GM12878 (cell line): ENCODE results near the gene HPX. TPM values are rescaled to one million over a fixed set of nuclear protein-coding genes. Genes with fewer than 3 reads are reported as not detected.

ENCODE experiments used
- ATAC-seq: fragments of 200-7000 bp; cut with Tn5 transposase; 3 replicates; pipeline ENCODE4 v1.9.1; 2020; ENCODE audit warnings: mild to moderate bottlenecking, moderate library complexity
- BruUV-seq: library from RNA; stranded (reverse); fragments of 400-500 nt; replicated peaks from 2 replicates; lab custom pipeline; 2021; lab: Mats Ljungman, UMichigan
- CTCF ChIA-PET: fragments of 300-600 bp; sonication (Branson Sonifier 250); formaldehyde crosslinking; extraction: SDS; loops from one replicate; lab custom pipeline; 2021; ENCODE audit warnings: inconsistent platforms; lab: Yijun Ruan, JAX
- POLR2A ChIA-PET: fragments of 350-600 bp; formaldehyde crosslinking; extraction: SDS; loops from one replicate; lab custom pipeline; 2021; ENCODE audit warnings: inconsistent platforms; lab: Charles Lee
- RAD21 ChIA-PET: fragments of 300-600 bp; sonication (Branson Sonifier 250); formaldehyde crosslinking; loops from one replicate; lab custom pipeline; 2023; ENCODE audit warnings: antibody characterized with exemption; ENCODE audit not compliant: unreplicated experiment; lab: Charles Lee
- SMC1A ChIA-PET: fragments of 300-600 bp; sonication (Branson Sonifier 250); formaldehyde crosslinking; loops from one replicate; lab custom pipeline; 2023; ENCODE audit not compliant: unreplicated experiment, uncharacterized antibody; lab: Charles Lee
- DNase-seq: peaks from one replicate; pipeline ENCODE4 v3.0.0-alpha.2; 2011; ENCODE audit warnings: low read depth, low spot score
- FAIRE-seq: peaks from 3 replicates; lab custom pipeline; 2011; peaks lifted over from hg19 to GRCh38; lab: Jason Lieb, UNC
- H2AFZ ChIP-seq: 2 replicates; pipeline ENCODE4 v1.6.0; 2011; ENCODE audit warnings: low read depth, low read length, control low read depth; ENCODE audit not compliant: control insufficient read depth
- H3K27ac ChIP-seq: 2 replicates; pipeline ENCODE4 v1.5.1; 2011; ENCODE audit warnings: control low read depth; ENCODE audit not compliant: control insufficient read depth, insufficient read depth
- H3K27me3 ChIP-seq, 2 experiments: replicated peaks in 1 of 2; 2 replicates each; pipeline versions ENCODE4 v1.6.0 to v1.6.1; 2011; ENCODE audit warnings: low read length in 1 of 2; ENCODE audit not compliant: control insufficient read depth in 2 of 2, insufficient read depth in 2 of 2
- H3K36me3 ChIP-seq, 2 experiments: 2 replicates each; pipeline ENCODE4 v1.5.1; 2011; ENCODE audit warnings: low read length in 1 of 2; ENCODE audit not compliant: control insufficient read depth in 2 of 2, insufficient read depth in 2 of 2
- H3K4me1 ChIP-seq: 2 replicates; pipeline ENCODE4 v1.6.1; 2011; ENCODE audit warnings: mild to moderate bottlenecking, low read length, moderate library complexity, mixed read lengths; ENCODE audit not compliant: control insufficient read depth, insufficient read depth
- H3K4me2 ChIP-seq: 2 replicates; pipeline ENCODE4 v1.6.0; 2011; ENCODE audit warnings: control low read depth; ENCODE audit not compliant: control insufficient read depth, insufficient read depth
- H3K4me3 ChIP-seq: fragments of 200-600 bp; sonication (generic); 2 replicates; pipeline ENCODE4 v1.5.1; 2016
- H3K79me2 ChIP-seq: 2 replicates; pipeline ENCODE4 v1.6.0; 2011; ENCODE audit warnings: low read length; ENCODE audit not compliant: control insufficient read depth, insufficient read depth
- H3K9ac ChIP-seq: 2 replicates; pipeline ENCODE4 v1.8.0; 2011; ENCODE audit warnings: low read length, control low read depth, mixed read lengths; ENCODE audit not compliant: control insufficient read depth, insufficient read depth
- H3K9me3 ChIP-seq: replicated peaks from 3 replicates; pipeline ENCODE4 v1.5.1; 2011; ENCODE audit warnings: mild to moderate bottlenecking, low read length; ENCODE audit not compliant: control insufficient read depth, insufficient read depth
- H4K20me1 ChIP-seq: 2 replicates; pipeline ENCODE4 v1.6.0; 2011; ENCODE audit not compliant: control insufficient read depth, insufficient read depth
- CBX5 ChIP-seq: sonication (generic); IDR thresholded peaks from 2 replicates; pipeline ENCODE4 v1.6.1; 2016; ENCODE audit warnings: low read depth, moderate library complexity, mild to moderate bottlenecking, inconsistent platforms
- ETV6 ChIP-seq, 2 experiments: fragments of 450-650 bp in 1 of 2; IDR thresholded peaks in 1 of 2; conservative IDR thresholded peaks in 1 of 2; 2 replicates each; pipeline ENCODE4 v1.6.1; 2014; ENCODE audit warnings: antibody characterized with exemption in 1 of 2, borderline replicate concordance in 1 of 2, low read depth in 1 of 2, mild to moderate bottlenecking in 1 of 2, moderate library complexity in 1 of 2
- RFX5 ChIP-seq: IDR thresholded peaks from 2 replicates; pipeline ENCODE4 v1.6.1; 2011; ENCODE audit warnings: low read depth, low read length, improper control_type of control experiment
- WGBS: methylation state at CpG from one replicate; pipeline ENCODE4 v1.1.6; 2016; ENCODE audit warnings: low lambda C conversion rate; ENCODE audit not compliant: insufficient replicate concordance, insufficient coverage; ENCODE audit errors: missing lambda C conversion rate; 5-methylcytosine and 5-hydroxymethylcytosine counted together
- in situ Hi-C: fragments of 300-500 bp; cut with MboI; formaldehyde crosslinking; loops from 9 replicates; pipeline ENCODE4 v1.14.3; 2018; ENCODE audit warnings: mixed read lengths
- intact Hi-C: fragments of 100-400 bp; cut with micrococcal nuclease; formaldehyde crosslinking; loops from one replicate; pipeline ENCODE4 v1.14.2; 2022; ENCODE audit not compliant: unreplicated experiment
- polyA plus RNA-seq, 11 experiments: library from polyadenylated mRNA; depleted of rRNA in 4 of 11; unstranded in 6 of 11; stranded (reverse) in 5 of 11; fragments of >200 nt; fragmentation: Nextera tagmentation in 4 of 11; fragmentation: Illumina TruSeq in 1 of 11; extraction: Ambion mirVana in 4 of 11; extraction: Trizol in 1 of 11; gene quantifications; 1 replicate in 1 of 11; 2 replicates in 10 of 11; pipeline versions ENCODE4 v1.2.1 to v1.2.3, GENCODE V29; 2011 to 2016; ENCODE audit warnings: inconsistent platforms in 2 of 11, missing spikeins in 2 of 11, low read depth in 1 of 11
- total RNA-seq, 4 experiments: library from RNA; depleted of rRNA in 3 of 4; stranded (reverse); fragments of >200 nt in 3 of 4; fragmentation: Illumina TruSeq in 1 of 4; extraction: Trizol in 1 of 4; gene quantifications; 2 replicates each; pipeline versions ENCODE4 v1.2.1 to v1.2.3, GENCODE V29; 2013 to 2021
- TF ChIP-seq, protein P1 (sequence below): fragments of 450-650 bp; IDR thresholded peaks from 2 replicates; pipeline ENCODE4 v1.6.1; 2017; ENCODE audit warnings: low read depth, mild to moderate bottlenecking, moderate library complexity
- TF ChIP-seq, protein P2 (sequence below): fragments of 450-650 bp; IDR thresholded peaks from 2 replicates; pipeline ENCODE4 v1.6.1; 2018; ENCODE audit warnings: mild to moderate bottlenecking, low read depth, moderate library complexity; ENCODE audit not compliant: partially characterized antibody
- TF ChIP-seq, protein P3 (sequence below): IDR thresholded peaks from 2 replicates; pipeline ENCODE4 v1.6.1; 2012; ENCODE audit warnings: low read depth, low read length, improper control_type of control experiment
- TF ChIP-seq, protein P4 (sequence below): IDR thresholded peaks from 2 replicates; pipeline ENCODE4 v1.6.1; 2011; ENCODE audit warnings: mild to moderate bottlenecking, low read depth, low read length, moderate library complexity; ENCODE audit not compliant: insufficient replicate concordance

Gene HPX
- total and polyA plus RNA-seq, 10 of the 15 experiments (the other 5 are each of a cell fraction or from before 2014, with no cell fraction given): 0.08 to 1.7 (median 0.18) TPM; not detected in 1

DNA sequence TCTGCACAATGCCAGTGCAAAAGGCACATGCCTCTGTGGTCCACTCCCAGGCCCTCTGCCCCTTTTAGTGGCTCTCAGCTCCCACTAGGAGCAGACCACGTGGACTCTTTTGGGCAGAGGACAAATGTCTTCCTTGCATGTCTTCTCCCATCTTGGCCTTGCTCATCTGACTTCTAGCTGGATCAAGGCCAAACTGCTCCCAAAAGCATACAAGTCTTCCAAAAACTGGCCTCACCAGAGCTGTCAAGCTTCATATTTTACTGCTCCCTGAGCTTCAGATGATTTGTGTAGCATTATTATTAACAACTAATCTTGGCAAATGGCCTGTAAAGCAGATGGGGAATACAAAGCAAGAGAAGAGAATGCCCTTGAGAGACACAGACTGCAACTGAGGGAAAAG, 43.6 kb downstream of the HPX start:
- ATAC-seq (no peak), DNase-seq (no peak), FAIRE-seq (no peak)
- POLR2A ChIA-PET: no interaction called here
- peaks cover 8% of the 10 kb centered on the region for H3K4me1 ChIP-seq
- H3K27me3 ChIP-seq: no peaks in the 10 kb centered on the region
- in situ Hi-C loops: no loop called here
- H3K9ac ChIP-seq: no peak overlapping the region
- no peaks in the 10 kb centered on the region for H3K9me3 ChIP-seq
- RAD21 ChIA-PET: interaction anchor here (1.2 kb wide), 1 partner anchor 18 kb away, joined by 3 read pairs; no protein-coding TSS in a partner anchor
- intact Hi-C loops: no loop called here
- SMC1A ChIA-PET: no interaction called here
- WGBS: 7% methylated on average over 1 of the region's 1 CpG
- H3K4me3 ChIP-seq: no peak overlapping the region
- no peak overlapping the region for H3K27ac ChIP-seq
- no peaks in the 10 kb centered on the region for H4K20me1 ChIP-seq
- no peaks in the 10 kb centered on the region for H3K36me3 ChIP-seq
- BruUV-seq: no TSS peak
- no peak overlapping the region for H2AFZ ChIP-seq
- TF ChIP-seq, protein P1, sequence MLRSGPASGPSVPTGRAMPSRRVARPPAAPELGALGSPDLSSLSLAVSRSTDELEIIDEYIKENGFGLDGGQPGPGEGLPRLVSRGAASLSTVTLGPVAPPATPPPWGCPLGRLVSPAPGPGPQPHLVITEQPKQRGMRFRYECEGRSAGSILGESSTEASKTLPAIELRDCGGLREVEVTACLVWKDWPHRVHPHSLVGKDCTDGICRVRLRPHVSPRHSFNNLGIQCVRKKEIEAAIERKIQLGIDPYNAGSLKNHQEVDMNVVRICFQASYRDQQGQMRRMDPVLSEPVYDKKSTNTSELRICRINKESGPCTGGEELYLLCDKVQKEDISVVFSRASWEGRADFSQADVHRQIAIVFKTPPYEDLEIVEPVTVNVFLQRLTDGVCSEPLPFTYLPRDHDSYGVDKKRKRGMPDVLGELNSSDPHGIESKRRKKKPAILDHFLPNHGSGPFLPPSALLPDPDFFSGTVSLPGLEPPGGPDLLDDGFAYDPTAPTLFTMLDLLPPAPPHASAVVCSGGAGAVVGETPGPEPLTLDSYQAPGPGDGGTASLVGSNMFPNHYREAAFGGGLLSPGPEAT: no peak
- TF ChIP-seq, protein P2, sequence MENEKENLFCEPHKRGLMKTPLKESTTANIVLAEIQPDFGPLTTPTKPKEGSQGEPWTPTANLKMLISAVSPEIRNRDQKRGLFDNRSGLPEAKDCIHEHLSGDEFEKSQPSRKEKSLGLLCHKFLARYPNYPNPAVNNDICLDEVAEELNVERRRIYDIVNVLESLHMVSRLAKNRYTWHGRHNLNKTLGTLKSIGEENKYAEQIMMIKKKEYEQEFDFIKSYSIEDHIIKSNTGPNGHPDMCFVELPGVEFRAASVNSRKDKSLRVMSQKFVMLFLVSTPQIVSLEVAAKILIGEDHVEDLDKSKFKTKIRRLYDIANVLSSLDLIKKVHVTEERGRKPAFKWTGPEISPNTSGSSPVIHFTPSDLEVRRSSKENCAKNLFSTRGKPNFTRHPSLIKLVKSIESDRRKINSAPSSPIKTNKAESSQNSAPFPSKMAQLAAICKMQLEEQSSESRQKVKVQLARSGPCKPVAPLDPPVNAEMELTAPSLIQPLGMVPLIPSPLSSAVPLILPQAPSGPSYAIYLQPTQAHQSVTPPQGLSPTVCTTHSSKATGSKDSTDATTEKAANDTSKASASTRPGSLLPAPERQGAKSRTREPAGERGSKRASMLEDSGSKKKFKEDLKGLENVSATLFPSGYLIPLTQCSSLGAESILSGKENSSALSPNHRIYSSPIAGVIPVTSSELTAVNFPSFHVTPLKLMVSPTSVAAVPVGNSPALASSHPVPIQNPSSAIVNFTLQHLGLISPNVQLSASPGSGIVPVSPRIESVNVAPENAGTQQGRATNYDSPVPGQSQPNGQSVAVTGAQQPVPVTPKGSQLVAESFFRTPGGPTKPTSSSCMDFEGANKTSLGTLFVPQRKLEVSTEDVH: no peak
- TF ChIP-seq ETV6 (conservative IDR thresholded peaks at IDR 0.05 in 1 of 2, IDR thresholded peaks at IDR 0.05 in 1 of 2; ENCODE audit: borderline replicate concordance in 1 of 2, low read depth in 1 of 2) (no peak), RFX5 (no peak), CBX5 (no peak)
- TF ChIP-seq, protein P3, sequence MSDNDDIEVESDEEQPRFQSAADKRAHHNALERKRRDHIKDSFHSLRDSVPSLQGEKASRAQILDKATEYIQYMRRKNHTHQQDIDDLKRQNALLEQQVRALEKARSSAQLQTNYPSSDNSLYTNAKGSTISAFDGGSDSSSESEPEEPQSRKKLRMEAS: no peak
- TF ChIP-seq, protein P4, sequence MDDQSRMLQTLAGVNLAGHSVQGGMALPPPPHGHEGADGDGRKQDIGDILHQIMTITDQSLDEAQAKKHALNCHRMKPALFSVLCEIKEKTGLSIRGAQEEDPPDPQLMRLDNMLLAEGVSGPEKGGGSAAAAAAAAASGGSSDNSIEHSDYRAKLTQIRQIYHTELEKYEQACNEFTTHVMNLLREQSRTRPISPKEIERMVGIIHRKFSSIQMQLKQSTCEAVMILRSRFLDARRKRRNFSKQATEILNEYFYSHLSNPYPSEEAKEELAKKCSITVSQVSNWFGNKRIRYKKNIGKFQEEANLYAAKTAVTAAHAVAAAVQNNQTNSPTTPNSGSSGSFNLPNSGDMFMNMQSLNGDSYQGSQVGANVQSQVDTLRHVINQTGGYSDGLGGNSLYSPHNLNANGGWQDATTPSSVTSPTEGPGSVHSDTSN: no peak
- no peak overlapping the region for H3K4me2 ChIP-seq
- no peaks in the 10 kb centered on the region for H3K79me2 ChIP-seq
- CTCF ChIA-PET: no interaction called here
